Fibroblast of lung (primary cell): Measurements from ENCODE around the gene AMN.

ENCODE experiments used
- EZH2 ChIP-seq: IDR thresholded peaks from 2 replicates; pipeline ENCODE4 v1.5.1; 2012; ENCODE audit warnings: low read length, control low read depth, mild to moderate bottlenecking; ENCODE audit errors: missing control alignments
- TF ChIP-seq, protein P1 (sequence below), 2 donors: IDR thresholded peaks in 1 of 2; conservative IDR thresholded peaks in 1 of 2; 1 replicate in 1 of 2; 2 replicates in 1 of 2; pipeline ENCODE4 v1.5.1; 2011 to 2012; ENCODE audit warnings: low read length in 2 of 2, control low read depth in 1 of 2, inconsistent platforms in 1 of 2, low read depth in 1 of 2, mild to moderate bottlenecking in 1 of 2

DNA sequence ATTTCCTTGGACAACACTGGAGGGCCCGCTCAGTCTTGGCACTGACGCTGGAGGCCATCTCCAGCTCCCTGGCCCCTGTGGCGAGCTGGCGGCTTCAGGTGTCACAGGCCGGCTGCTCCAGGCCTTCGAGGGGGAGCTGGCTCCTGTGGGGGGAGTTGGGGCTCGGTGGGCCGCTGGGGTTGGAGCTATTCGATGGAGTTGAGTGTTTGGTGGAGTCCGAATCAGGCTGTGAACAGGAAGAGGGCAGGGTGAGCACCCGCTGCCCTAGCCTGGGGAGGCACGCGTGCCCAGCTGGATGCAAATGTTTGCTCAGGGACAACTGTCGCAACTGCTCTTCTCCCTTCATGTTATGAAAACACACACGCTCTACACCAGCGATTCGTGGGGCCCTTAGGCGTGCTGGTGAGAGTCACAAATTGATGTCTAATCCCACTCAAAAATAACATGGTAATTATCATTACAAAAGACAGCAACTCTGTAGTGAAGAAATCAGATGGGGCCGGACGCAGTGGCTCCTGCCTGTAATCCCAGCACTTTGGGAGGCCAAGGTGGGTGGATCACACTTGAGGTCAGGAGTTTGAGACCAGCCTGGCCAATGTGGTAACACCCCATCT is 11.3 kb downstream of the AMN start:
- TF ChIP-seq EZH2 = no peak
- TF ChIP-seq, protein P1, sequence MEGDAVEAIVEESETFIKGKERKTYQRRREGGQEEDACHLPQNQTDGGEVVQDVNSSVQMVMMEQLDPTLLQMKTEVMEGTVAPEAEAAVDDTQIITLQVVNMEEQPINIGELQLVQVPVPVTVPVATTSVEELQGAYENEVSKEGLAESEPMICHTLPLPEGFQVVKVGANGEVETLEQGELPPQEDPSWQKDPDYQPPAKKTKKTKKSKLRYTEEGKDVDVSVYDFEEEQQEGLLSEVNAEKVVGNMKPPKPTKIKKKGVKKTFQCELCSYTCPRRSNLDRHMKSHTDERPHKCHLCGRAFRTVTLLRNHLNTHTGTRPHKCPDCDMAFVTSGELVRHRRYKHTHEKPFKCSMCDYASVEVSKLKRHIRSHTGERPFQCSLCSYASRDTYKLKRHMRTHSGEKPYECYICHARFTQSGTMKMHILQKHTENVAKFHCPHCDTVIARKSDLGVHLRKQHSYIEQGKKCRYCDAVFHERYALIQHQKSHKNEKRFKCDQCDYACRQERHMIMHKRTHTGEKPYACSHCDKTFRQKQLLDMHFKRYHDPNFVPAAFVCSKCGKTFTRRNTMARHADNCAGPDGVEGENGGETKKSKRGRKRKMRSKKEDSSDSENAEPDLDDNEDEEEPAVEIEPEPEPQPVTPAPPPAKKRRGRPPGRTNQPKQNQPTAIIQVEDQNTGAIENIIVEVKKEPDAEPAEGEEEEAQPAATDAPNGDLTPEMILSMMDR (conservative IDR thresholded peaks at IDR 0.05 in 1 of 2, IDR thresholded peaks at IDR 0.05 in 1 of 2; ENCODE audit: low read depth in 1 of 2, low read length in 2 of 2) = no peak
